T-helper 1 cell (primary cell): ENCODE measurements around the gene NXPH2.
A peak's percentile ranks its signal among the peaks of the same experiment; 100 is the strongest.

Source experiments
- DNase-seq, 5 donors: peaks; one replicate each; pipeline ENCODE4 v3.0.0-alpha.2; 2012 to 2020
- total RNA-seq, 4 donors: gene quantifications; one replicate each; lab custom pipeline; 2026; lab: John Stamatoyannopoulos, UW

NXPH2 gene
- total RNA-seq, result 0 reads per million in 4 donors

DNA sequence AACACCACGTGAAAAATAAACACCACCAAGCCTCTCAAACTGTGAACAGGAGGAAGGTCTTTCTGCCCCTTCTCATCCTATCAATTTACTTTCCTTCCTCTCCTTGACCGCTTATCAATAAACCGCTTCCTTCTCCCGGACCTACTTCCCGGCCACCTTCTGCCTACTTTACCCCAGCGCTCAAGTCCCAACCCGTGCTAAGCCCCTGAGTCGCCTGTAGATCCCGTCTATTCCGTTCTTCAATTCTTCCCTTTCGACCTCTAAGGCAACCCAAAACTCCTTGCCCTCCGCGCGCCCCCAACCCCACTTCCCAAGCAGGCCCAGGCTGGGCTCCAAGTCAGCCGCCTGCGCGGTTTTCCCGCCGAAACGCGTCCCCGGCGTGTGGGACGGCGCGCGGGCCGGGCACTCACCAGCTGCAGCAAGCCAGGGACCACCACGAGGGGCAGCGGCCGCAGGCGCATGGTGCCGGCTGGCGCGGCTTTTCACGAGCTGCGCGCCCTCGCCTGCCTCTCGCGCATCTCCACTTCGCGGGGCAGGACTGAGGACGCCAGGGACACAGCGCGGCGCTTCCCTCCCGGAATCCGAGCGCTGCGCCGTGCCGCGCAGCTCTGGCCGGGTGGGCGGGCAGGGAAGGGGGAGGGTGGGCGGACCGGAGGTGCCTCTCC, at the start of gene NXPH2:
Gene NXPH2 (minus strand): TSS at position 610 of the 665 bp plus-strand sequence. CDS start 149 bp downstream, at position 461.
- DNase-seq, result no peak

DNA sequence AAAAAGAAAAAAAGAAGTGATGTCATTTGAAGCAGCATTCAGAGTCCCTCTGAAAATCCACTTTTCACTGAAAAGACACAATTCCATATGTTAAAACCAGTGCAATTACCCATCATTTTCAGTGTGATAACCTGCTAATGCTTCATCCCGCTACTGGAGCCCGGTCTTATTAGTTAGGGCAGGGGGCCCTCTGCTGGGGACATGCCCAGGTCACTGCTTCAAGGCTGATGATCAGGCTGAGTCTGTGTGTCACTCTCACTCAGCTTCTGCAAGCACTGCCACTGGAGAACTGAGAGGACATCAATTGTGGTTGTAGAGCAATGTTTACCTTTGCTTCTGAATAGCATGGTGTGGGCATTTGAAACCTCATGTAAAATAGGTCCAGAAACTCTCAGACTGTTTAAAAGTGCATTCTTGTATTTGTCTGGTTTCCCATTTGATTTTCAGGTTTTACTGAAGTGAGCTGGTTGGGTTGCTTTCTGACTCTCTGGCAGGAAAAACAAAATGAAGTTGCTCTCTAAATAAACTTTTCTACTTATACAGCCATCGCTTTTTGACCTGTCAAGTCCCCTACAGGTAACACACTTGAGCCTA, 49.2 kb upstream of the NXPH2 start:
- DNase-seq, result peak in 2 of 5 donors; percentile 5 to 8

DNA sequence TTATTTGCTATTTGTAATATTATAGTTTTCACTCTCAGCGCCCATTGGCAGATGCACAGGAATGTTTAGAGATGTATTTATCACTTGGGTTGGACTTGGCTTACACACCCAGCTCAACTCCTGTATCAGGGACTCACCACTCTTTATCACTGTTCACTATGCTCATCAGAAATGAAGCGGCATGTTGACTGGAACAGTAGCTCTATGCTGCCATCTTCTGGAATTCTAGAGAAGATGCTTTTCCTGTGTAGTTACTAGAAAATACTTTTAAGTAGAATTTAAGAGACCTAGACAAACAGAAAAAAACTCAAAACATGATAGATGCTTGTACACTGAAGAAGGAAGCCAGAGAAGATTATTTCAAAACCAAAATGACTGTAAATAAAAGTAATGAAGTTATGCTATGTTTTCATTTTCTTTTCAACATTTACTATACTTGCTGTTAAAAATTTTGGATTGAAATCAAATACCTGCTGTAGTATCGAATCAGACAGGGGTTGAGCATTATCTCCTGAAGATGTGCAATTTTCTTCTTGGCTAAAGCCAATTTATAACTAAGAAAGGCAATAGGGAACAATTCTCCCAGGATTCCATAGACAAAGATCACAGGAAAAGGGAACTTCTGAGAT, 47.4 kb upstream of the NXPH2 start:
- DNase-seq, result peak in 2 of 5 donors; percentile 11 to 36

DNA sequence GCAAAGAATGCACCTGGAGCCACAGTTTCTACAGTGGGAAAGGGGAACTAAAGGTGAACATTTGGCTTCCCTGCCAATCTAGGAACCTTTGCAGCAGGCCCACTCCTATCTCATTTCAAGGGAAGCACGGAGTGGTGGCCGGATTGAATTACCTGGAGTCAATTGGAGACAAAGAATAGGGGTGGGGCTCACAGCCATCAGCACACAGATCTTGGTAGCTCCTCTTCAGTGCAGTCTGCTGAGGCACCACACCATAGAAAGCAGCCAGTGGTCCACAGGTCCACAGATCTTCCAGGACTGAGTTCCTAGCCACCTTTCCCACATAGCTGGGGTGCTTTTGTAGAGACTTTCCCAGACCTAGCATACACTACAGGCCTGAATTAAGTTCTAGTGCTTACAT, 43.5 kb upstream of the NXPH2 start:
- no peak for DNase-seq

DNA sequence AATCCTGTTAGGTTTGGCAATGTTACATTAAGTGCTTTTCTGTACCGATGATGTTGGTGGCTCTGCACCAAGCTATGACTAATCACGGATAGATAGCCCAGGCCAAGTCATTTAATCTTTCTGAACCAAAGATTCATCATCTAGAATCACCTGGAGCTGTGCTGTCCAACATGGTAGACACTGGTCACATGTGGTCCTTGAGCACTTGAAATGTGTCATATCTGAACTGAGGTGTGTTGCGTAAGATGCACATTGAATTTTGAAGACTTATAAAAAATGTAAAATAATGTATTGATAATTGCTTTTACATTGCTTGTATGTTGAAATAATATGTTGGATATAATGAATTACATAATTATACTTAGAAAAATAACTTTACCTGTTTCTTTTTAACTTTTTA, 39.8 kb upstream of the NXPH2 start:
- DNase-seq, result no peak

DNA sequence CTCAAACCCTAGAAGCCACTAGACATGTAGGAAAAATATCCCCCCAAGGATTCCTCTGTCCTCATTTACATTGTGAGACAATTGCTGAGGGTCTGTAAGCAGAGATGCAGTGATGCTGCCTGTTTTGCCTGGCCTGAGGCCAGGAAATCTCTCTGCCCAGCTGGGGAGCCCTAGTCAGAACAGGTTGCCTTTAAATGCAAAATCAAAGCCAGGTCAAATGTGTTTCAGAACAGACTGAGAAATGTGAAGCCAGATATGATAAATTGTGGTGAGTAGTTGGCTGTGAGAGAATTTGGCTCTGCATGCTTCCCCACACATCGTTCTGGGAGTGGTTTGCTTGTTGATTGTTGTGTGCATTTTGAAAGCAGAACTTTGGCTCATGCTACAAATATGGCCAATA, 38.4 kb upstream of the NXPH2 start:
- DNase-seq, result no peak

DNA sequence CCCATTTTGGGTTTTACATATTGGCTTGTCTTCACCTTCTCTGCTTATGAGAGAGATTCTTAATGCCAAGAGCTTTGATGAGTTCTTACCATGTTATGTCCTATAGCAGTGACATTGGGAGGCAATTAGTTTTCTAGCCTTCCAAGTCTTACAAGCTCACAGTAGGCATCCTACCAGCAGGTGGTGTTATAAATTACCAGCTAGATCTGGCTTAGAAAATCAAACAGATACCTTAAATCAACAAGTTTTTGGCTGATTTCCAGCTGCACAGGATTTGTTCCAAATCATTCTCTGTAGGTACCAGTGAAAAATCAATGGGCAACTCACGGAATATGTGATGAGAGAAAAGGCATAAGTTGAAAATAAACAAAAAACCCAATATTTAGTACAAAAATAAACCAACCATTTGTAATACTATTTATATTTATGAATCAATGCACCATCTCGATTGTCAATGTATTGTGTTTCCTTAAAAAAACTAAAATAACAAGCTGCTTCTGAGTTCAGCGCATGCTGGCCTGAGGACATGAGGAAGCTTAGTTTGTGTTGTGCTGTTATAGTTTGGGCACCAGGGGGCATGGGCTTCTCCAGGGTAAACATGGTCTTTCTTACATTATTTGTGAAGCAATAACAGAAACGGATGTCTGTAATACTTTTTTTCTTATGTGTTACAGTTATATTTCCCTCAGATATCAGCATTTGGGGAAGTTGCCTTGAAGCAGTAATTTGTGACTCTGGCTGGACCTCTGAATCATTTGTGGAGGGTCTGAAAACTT, 34.1 kb upstream of the NXPH2 start:
- no peak for DNase-seq

DNA sequence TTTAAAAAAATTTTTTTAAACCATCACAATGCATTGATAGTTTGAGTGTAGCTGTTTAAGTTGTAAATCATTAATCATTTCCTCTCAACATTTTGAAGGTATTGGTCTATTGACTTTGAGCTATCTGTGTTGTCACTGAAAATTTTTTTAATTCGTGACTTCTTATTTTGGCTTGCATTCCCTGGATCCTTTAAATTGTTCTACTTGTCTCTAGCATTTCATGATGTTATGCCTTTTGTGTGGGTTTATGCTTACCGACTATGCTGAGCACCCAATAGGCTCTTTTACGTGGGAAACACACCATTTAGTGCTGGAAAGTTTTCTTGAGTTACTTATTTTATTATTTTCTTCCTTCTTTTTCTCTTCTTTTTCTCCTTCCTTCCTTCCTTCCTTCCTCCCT, 31.2 kb upstream of the NXPH2 start:
- DNase-seq, result no peak

DNA sequence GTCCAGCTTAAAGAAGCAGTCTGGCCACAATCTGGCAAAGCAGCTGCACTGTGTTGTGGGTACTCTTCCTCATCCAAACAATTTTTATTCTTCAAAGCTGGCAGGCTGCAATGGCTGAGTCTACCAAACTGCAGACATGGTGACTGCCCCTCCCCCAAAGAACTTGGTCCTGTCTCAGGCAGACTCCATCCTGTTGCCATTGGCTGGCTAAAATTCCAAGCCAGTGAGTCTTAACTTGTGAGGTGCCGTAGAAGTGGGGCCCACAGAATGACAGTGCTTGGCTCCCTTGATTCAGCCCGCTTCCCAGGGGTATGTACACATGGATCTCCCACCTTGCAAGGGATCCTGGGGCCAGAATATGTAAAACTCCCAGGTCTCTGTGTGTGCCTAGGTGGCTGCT, 14.5 kb upstream of the NXPH2 start:
- no peak for DNase-seq

DNA sequence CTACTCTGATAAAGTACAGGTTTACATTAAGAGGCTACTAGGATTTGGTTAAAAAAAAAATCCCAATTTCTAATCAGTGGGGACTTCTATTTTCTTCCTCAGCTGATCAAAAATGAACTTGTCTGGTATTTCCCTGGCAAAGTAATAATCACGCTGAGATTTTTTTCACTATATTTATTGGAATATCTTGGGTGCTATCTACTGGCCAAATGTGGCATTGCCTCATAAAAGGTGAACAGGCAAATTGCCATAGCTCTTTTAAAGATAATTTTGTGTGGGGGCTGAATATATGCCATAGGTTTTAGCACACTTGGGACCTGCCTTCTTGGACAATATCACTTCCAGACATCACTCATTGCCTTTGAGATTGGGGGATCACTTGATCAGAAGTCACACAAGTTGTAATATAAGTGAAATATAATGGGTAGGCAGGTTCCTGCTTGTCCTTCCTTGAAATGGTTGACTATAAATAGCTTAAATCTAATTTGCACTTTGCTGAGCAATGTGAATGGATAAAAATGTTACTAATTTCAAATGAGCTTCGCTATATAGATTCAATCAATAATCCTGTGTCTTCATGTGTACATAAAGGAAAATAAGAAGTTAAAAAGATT, 7.0 kb upstream of the NXPH2 start:
- DNase-seq, result no peak

DNA sequence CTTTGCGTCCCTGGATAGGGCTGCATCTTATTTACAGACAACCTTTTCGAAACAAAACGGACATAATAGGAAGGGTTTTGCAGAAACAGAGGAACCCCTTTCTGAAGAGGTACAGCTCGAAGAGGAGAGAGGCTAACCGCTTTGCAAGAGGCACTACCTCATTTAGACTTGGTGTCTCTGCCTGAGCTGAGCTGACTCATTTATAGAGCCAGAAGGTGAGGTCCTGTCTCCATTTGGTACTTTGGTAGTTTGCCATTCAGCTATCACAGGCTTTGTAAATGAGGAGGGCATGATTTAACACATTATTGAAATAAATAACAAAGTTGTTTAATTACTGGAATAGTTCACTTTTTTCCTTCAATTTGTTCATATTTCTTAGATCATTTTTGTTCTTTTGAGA, 2.2 kb upstream of the NXPH2 start:
- no peak for DNase-seq

DNA sequence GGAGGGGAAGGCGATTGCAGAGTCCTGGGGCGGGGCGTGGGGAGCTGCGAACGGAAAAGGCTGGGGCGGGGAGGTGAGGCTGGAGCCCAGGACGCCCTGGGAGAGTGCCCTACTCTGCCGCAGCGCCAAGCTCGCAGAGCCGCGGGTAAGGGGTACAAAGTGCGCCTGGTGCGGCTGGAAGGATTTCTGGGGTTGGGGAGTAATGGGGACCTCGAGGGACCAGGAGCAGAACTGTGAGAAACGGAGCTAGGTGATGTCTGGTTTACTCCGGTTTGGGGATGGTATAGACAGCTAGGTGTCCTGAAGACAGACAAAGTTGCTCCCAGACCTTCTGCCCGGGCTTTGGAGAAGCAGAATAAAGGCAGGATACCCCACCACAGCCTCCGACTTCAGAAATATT, 718 bp upstream of the NXPH2 start:
- DNase-seq, result no peak

DNA sequence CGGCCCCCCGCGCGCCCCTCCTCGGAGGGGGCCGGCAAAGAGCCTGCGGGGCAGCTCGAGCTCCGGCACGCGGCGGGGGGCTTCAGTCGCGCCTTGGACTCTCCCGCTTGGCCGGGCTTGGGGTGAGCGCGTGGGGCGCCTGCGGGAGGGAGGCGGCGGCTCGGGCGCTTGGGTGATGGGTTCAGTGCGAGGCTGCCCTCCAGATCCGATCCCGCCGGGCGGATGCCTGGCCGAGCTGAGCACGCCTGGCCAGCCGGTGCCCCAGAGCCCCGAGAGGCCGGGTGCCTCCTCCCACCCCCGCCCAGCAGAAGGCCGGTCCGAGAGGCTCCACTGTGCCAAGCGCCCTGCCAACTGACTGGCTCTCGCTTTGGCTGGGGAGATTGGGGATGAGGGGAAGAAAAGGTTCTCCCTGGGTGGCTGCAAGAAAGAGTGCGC, 273 bp upstream of the NXPH2 start:
- no peak for DNase-seq

DNA sequence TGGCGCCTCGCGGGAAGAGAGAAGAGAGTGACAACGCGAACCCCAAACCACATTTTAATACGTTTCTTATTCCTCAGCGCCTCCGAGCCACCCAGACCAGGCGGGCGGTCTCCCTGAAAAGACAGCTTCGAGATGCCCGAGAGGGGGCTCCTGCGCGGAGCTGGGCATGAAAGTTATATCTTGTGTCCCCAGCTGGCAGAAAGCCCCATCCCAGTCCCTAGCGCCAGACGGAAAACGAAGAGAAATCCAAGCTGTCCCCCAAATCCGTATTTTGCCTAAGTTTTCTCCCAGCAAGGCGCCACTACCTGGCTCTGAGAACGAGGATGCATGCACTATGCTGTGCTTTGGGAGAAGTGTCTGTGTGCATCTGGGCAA, 797 bp downstream of the NXPH2 start:
- no peak for DNase-seq

DNA sequence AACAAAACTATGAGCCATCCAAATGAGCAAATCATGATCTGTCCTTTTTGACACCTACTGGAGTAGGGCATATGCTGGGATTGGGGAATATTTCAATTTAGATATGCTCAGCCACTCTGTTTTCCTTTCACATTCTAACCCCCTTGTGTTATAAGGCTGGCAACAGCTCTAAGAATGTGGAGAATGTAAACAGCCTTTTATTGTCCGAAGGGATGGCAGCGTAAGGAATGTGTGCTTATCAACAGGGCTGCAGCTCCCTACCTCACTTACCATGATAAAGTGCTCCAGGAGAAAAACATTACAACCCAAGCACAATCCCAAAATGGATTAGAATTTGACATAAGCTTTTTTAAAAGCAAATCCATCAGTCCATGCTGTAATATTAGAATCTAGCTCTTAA, 2.2 kb downstream of the NXPH2 start:
- DNase-seq, result no peak

DNA sequence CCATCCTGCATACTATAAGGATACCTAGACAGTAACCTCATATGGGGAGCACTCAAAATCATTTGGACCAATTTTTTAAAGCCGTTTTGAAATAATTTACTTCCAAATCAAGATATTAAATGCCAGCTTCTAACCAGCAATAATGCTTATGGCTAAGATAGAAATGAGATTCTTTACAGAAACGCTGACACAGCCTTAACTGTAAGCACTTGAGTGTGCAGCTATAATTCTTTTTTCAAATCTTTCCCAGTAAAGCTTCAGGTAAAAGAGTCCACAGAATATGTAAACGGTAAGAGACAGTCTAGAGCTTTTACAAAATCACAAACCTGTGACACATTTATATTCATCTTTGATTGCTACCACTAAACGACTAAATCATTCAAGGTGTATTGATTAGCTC, 4.5 kb downstream of the NXPH2 start:
- DNase-seq, result no peak

DNA sequence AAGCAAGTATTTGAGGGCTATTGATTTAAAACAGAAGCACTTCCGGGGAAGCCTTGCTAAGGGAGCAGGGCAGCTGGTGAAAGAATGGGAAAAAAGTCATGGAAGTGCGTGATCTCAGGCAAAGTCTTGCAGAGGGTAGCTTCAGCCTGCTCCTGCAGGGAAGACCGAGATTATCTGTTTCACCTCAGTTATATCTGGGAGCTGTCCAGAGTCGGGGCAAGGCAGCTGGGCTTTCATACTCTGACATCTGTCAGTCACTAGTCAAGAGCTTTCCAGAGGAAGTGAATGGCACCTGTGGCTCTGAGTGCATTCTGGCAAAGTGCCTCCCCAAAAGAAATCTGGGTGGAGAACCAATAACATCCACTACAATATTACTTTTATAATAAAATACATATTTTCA, 8.7 kb downstream of the NXPH2 start:
- no peak for DNase-seq

DNA sequence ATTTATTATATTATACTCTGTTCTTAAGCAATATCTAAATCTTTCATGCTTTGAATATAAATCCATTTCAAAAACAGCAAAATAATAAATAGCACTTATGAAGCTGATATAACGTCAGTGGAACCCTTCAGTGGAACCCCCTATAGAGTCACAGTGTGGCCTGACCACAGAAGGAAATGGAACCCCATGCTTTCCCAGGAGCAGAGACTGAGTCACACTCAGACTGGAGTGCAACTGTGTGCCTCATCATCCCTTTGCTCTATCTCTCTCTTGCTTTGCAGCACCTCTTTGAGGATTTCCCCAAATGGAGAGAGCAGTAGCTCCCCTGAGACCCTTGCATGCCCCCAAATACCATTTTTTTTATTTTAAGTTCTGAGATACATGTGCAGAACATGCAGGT, 13.1 kb downstream of the NXPH2 start:
- no peak for DNase-seq

DNA sequence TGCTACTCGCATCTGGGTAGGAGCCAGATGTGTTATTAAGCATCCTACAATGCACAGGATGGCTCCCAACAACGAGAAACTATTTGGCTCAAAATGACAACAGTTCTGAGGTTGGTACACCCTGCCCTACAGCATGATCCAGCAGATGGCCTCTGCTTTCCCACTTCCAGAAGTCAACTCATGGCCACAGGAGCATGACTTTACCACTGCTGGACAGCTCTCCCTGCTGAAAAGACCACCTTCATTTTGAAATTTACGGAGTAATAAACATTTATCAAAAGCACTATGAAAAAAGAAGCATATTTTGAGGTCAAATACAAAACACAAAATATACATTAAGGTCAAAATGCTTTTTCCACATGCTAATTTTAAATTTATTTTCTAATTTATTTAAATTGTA, 13.7 kb downstream of the NXPH2 start:
- DNase-seq, result no peak

DNA sequence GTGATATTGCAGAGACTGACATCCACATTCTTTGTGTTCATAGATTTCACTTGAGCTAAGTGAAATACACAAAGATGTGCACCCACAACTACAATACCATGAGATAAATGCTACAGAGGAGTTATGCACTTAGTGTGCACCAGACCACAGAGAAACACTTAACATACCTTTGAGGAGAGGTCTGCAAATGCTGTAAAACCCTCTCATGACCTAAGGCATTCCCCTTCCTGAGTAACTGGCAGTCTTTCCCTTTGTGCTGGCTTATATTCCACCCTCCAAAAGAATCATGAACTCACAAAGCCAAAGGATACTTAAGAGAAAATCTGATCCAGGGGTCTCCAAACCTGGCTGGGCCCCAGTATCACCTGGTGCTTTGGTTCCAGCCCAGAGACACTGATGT, 16.2 kb downstream of the NXPH2 start:
- no peak for DNase-seq

DNA sequence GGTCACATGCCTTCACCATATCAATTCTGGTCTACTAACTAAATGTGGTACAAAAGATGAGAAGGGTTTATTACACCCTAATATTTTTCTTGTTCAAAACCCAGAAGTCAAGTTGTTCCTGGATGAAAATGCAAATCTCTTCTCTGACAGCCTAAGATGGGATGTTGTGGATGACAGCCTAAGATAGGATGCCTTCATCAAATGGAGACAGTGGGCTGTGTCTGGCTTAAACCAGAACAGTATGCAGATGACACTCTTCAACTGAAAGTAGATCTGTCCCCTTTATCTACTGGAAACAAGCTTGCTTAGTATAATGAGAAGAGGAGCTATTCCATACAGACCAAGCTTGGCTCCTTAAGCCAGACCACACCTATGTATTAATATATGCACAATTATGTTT, 17.7 kb downstream of the NXPH2 start:
- no peak for DNase-seq

DNA sequence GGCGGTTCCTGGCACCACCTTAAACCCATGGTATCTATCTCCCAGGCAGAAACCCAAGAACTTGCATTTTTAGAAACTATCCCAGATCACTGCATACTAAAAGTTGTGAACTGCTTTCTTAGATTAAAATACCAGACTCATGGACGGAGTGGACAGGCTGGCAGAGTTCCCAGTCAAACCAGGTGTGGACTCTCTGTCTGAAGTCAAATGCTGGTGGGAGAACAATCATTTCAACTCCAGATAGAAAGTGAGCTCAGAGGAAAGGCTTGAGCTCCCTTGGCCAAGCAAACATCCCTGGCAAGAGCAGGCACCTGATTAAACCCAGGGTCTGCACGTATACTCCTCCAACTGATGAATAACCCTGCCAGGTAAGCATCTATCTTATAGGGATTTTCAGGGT, 19.5 kb downstream of the NXPH2 start:
- no peak for DNase-seq

DNA sequence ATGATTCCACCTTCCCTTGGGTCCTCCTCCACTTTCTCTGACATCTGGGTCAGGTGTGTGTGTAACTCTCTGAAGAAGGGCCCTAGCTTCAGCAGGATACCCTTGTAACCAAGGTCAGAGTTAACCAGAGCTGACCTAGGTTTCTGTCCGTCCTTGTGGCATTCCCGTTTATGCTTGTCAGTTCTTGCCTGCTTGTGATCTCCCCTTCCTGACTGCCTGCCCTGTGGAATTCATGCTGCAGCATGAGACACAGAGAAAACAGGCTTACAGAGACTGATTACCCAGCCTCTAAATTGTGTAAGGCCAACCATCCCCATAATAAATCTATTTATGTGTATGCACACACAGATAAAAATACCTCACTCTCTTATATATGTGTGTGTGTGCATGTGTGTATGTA, 22.8 kb downstream of the NXPH2 start:
- no peak for DNase-seq
